Measurements from ENCODE around the gene COL23A1. TPM values are rescaled to one million over a fixed set of nuclear protein-coding genes. Genes with fewer than 3 reads are reported as not detected.

Gene COL23A1
- total and polyA plus RNA-seq, 2 experiments from 2014 or later: 4.8 to 8.2 TPM

GRCh38 chr5:178337334-178337741, 252.9 kb downstream of the COL23A1 start:
- ATAC-seq: no peak; the same call in 2 of the 3 replicates
- H3K27me3 ChIP-seq (ENCODE audit: insufficient read depth): no peaks in the 10 kb centered on the region
- H3K36me3 Mint-ChIP-seq (ENCODE audit: low read depth): peaks cover 3% of the 10 kb centered on the region; the same call in 1 of the 3 replicates
- H3K27ac Mint-ChIP-seq: no peak overlapping the region
- H3K79me2 ChIP-seq (replicated peaks; ENCODE audit: insufficient read depth): no peaks in the 10 kb centered on the region
- no peak overlapping the region for H3K4me3 Mint-ChIP-seq
- no peak overlapping the region for H3K4me2 ChIP-seq
- no peaks in the 10 kb centered on the region for H3K9me2 ChIP-seq (ENCODE audit: insufficient read depth)
- H3K36me3 ChIP-seq (ENCODE audit: insufficient read depth): no peaks in the 10 kb centered on the region
- no peak for TF ChIP-seq JUNB (IDR thresholded peaks at IDR 0.05; ENCODE audit: unreplicated experiment)
- TF ChIP-seq EZH2 (IDR thresholded peaks at IDR 0.05; ENCODE audit: low read depth, unreplicated experiment): no peak
- no peak for TF ChIP-seq STAT1 (IDR thresholded peaks at IDR 0.05; ENCODE audit: unreplicated experiment)
- no peak for TF ChIP-seq ZNF331 (CRISPR knock-in tag; IDR thresholded peaks at IDR 0.05; ENCODE audit: low read depth)
- no peak for TF ChIP-seq EZH2phosphoT487 (IDR thresholded peaks at IDR 0.05; ENCODE audit: unreplicated experiment)
- no peak for TF ChIP-seq ZNF462 (CRISPR knock-in tag; IDR thresholded peaks at IDR 0.05)
- TF ChIP-seq REST (IDR thresholded peaks at IDR 0.05; ENCODE audit: unreplicated experiment): no peak
- TF ChIP-seq ETS1 (IDR thresholded peaks at IDR 0.05): no peak
- no peak for TF ChIP-seq POLR2AphosphoS5 (IDR thresholded peaks at IDR 0.05; ENCODE audit: low read depth)
- TF ChIP-seq ZNF114 (CRISPR knock-in tag; IDR thresholded peaks at IDR 0.05): no peak
- TF ChIP-seq, protein P1, sequence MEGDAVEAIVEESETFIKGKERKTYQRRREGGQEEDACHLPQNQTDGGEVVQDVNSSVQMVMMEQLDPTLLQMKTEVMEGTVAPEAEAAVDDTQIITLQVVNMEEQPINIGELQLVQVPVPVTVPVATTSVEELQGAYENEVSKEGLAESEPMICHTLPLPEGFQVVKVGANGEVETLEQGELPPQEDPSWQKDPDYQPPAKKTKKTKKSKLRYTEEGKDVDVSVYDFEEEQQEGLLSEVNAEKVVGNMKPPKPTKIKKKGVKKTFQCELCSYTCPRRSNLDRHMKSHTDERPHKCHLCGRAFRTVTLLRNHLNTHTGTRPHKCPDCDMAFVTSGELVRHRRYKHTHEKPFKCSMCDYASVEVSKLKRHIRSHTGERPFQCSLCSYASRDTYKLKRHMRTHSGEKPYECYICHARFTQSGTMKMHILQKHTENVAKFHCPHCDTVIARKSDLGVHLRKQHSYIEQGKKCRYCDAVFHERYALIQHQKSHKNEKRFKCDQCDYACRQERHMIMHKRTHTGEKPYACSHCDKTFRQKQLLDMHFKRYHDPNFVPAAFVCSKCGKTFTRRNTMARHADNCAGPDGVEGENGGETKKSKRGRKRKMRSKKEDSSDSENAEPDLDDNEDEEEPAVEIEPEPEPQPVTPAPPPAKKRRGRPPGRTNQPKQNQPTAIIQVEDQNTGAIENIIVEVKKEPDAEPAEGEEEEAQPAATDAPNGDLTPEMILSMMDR (conservative IDR thresholded peaks at IDR 0.05; ENCODE audit: low read depth in 2 of 2): no peak
- TF ChIP-seq NANOG (IDR thresholded peaks at IDR 0.05; ENCODE audit: borderline replicate concordance): no peak
- TF ChIP-seq CREB1 (CRISPR knock-in tag; IDR thresholded peaks at IDR 0.05; ENCODE audit: low read depth): no peak
- H3K4me3 ChIP-seq: no peak overlapping the region
- DNase-seq (ENCODE audit: low spot score): no peak
- peaks cover 13% of the 10 kb centered on the region for H3K4me1 Mint-ChIP-seq
- no peaks in the 10 kb centered on the region for H3F3A ChIP-seq (replicated peaks; ENCODE audit: low read depth)
- H2AFZ ChIP-seq: no peak overlapping the region
- H3K27me3 Mint-ChIP-seq (ENCODE audit: insufficient read depth, low read depth, poor library complexity): peaks cover 8% of the 10 kb centered on the region
- no peaks in the 10 kb centered on the region for H3K9me3 Mint-ChIP-seq
- H3K4me1 ChIP-seq (ENCODE audit: insufficient read depth): no peaks in the 10 kb centered on the region
- H4K20me1 ChIP-seq (replicated peaks; ENCODE audit: insufficient read depth): no peaks in the 10 kb centered on the region
- H3K27ac ChIP-seq (ENCODE audit: low read depth): no peak overlapping the region

Measured in GM23338 (cell line).